Karpas-422 (cell line): ENCODE results near the gene PVR. TPM values are rescaled to one million over a fixed set of nuclear protein-coding genes. Genes with fewer than 3 reads are reported as not detected.

Source experiments
- DNase-seq: peaks from one replicate; pipeline ENCODE4 v3.0.0-alpha.2; 2015
- H2AFZ ChIP-seq: fragments of 200-600 bp; sonication (generic); 2 replicates; pipeline ENCODE4 v1.6.1; 2014; ENCODE audit warnings: antibody characterized with exemption, low read length, mixed read lengths
- H3K27ac ChIP-seq: fragments of 200-600 bp; sonication (generic); 2 replicates; pipeline ENCODE4 v1.5.1; 2014; ENCODE audit warnings: mild to moderate bottlenecking, low read length, moderate library complexity
- H3K27me3 ChIP-seq: fragments of 200-600 bp; sonication (generic); 2 replicates; pipeline ENCODE4 v1.6.1; 2014; ENCODE audit warnings: low read length, mixed read lengths
- H3K36me3 ChIP-seq: fragments of 200-600 bp; sonication (generic); 2 replicates; pipeline ENCODE4 v1.6.1; 2014; ENCODE audit warnings: low read length, mixed read lengths; ENCODE audit not compliant: insufficient read depth
- H3K4me1 ChIP-seq: fragments of 200-600 bp; sonication (generic); 2 replicates; pipeline ENCODE4 v1.6.1; 2014; ENCODE audit warnings: mild to moderate bottlenecking, low read length, mixed read lengths
- H3K4me2 ChIP-seq: fragments of 200-600 bp; sonication (generic); 2 replicates; pipeline ENCODE4 v1.6.1; 2014; ENCODE audit warnings: low read length, low read depth, mild to moderate bottlenecking; ENCODE audit not compliant: poor library complexity, severe bottlenecking
- H3K4me3 ChIP-seq: fragments of 200-600 bp; sonication (generic); 2 replicates; pipeline ENCODE4 v1.5.1; 2014; ENCODE audit warnings: mild to moderate bottlenecking, antibody characterized with exemption, low read length, mixed read lengths
- H3K79me2 ChIP-seq: fragments of 200-600 bp; sonication (generic); 2 replicates; pipeline ENCODE4 v1.6.1; 2014; ENCODE audit warnings: mild to moderate bottlenecking, low read length, mixed read lengths
- H3K9ac ChIP-seq: fragments of 200-600 bp; sonication (generic); 2 replicates; pipeline ENCODE4 v1.6.0; 2014; ENCODE audit warnings: low read length
- H3K9me2 ChIP-seq: fragments of 200-600 bp; sonication (generic), shearing (Covaris generic); replicated peaks from 2 replicates; pipeline ENCODE4 v1.6.0; 2014; ENCODE audit warnings: mild to moderate bottlenecking, low read length, moderate library complexity; ENCODE audit not compliant: insufficient read depth
- H3K9me3 ChIP-seq: fragments of 300-700, 200-600 bp; sonication (generic); 2 replicates; pipeline ENCODE4 v1.6.1; 2014; ENCODE audit warnings: low read length, mixed read lengths
- H4K20me1 ChIP-seq: fragments of 200-600 bp; sonication (generic); 2 replicates; pipeline ENCODE4 v1.6.1; 2014; ENCODE audit warnings: mild to moderate bottlenecking, antibody characterized with exemption, low read length, low read depth; ENCODE audit not compliant: insufficient read depth
- total RNA-seq: library from RNA; depleted of rRNA; stranded (reverse); fragments of >200 nt; shearing (Covaris generic); gene quantifications from 2 replicates; pipeline ENCODE4 v1.2.3, GENCODE V29; 2014; ENCODE audit warnings: low replicate concordance; rRNA removed

Gene PVR, protein sequence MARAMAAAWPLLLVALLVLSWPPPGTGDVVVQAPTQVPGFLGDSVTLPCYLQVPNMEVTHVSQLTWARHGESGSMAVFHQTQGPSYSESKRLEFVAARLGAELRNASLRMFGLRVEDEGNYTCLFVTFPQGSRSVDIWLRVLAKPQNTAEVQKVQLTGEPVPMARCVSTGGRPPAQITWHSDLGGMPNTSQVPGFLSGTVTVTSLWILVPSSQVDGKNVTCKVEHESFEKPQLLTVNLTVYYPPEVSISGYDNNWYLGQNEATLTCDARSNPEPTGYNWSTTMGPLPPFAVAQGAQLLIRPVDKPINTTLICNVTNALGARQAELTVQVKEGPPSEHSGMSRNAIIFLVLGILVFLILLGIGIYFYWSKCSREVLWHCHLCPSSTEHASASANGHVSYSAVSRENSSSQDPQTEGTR
- total RNA-seq: not detected in 2 replicates

DNA sequence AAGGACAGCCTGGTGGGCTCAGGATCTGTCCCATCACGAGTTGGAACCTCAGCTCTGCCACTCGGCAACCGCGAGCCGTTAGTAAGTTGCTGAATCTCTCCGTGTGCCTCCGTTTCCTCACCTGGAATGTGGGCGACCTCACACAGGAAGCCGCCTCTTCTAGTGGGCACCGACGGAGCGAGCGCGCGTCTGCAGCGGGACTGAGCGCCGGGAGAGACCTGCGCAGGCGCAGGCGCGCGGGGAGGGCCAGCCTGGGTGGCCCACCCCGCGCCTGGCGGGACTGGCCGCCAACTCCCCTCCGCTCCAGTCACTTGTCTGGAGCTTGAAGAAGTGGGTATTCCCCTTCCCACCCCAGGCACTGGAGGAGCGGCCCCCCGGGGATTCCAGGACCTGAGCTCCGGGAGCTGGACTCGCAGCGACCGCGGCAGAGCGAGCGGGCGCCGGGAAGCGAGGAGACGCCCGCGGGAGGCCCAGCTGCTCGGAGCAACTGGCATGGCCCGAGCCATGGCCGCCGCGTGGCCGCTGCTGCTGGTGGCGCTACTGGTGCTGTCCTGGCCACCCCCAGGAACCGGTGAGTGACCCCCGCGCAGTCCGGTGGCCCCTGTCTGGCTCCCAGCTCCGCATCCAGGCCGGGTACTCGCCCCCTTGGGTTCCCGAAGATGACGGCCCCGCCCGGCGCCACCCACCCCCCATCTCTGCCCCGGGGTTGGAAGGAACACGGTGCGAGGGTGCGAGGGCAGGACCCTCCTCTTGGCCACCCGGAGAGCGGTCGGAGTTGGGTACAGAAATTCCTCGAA, at the start of gene PVR:
Gene PVR (plus strand): TSS at position 306 of the 797 bp plus-strand sequence. CDS start 187 bp downstream, at position 493.
- Histone ChIP-seq H3K4me2 (no peak within 1 kb of the TSS), H3K27ac (no peak within 1 kb of the TSS), H2AFZ (no peak within 1 kb of the TSS), H3K9me3 (no peaks in the 10 kb centered on the region), H3K4me1 (no peaks in the 10 kb centered on the region), H3K27me3 (no peaks in the 10 kb centered on the region), H3K9me2 (no peaks in the 10 kb centered on the region), H4K20me1 (no peaks in the 10 kb centered on the region), H3K36me3 (no peaks in the 10 kb centered on the region), H3K9ac (no peak within 1 kb of the TSS), H3K79me2 (no peaks in the 10 kb centered on the region), H3K4me3 (no peak within 1 kb of the TSS)
- DNase-seq: no peak

DNA sequence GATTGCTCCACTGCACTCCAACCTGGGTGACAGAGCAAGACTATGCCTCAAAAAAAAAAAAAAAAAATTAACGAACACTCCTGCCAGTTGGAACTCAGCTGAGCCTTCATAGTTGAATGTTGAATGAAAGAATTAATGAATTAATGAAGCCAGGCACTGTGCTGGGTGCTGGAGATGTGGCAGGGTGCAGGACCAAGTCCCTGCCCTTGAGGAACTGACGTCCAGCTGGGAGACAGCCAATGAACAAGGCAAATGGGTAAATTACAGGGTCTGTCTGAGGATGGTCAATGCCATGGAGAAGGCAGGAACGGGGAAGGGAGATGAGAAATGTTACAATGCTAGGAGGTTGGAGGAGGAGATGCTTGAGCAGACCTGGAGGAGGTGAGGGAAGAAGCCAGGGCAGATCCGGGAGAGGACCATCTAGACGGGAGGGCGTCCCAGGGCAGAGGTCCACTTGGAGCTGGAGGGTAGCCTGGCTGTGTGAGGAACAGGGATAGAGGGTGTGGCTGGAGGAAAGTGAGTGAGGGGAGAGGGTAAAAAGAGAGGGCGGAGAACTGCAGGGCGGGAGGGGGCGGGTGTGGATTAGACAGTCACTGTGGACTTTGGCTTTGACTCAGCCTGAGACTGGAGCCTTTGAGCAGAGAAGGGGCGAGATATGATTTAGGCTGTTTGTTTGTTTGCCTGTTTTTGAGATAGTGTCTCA, 47.1 kb upstream of the PVR start:
- no peaks in the 10 kb centered on the region for H3K9me2 ChIP-seq
- no peak overlapping the region for H3K9ac ChIP-seq
- no peaks in the 10 kb centered on the region for H3K4me1 ChIP-seq
- no peak overlapping the region for H3K4me3 ChIP-seq
- no peaks in the 10 kb centered on the region for H3K79me2 ChIP-seq
- H4K20me1 ChIP-seq: no peaks in the 10 kb centered on the region
- no peaks in the 10 kb centered on the region for H3K36me3 ChIP-seq
- no peak overlapping the region for H3K27ac ChIP-seq
- no peaks in the 10 kb centered on the region for H3K27me3 ChIP-seq
- H2AFZ ChIP-seq: no peak overlapping the region
- H3K4me2 ChIP-seq: no peak overlapping the region
- DNase-seq: no peak
- no peaks in the 10 kb centered on the region for H3K9me3 ChIP-seq

DNA sequence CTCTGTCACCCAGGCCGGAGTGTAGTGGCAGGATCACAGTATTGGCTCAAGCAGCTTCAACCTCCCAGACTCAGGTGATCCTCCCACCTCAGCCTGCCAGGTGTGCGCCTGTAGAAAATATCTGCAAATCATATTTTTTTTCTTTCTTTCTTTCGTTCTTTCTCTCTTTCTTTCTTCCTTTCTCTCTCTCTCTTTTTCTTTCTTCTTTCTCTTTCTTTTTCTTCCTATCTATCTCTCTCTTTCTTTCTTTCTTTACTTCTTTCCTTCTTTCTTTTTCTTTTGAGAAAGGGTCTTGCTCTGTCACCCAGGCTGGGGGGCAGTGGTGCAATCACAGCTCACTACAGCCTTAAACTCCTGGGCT, 46.6 kb upstream of the PVR start:
- Histone ChIP-seq H3K4me3 (no peak overlapping the region), H3K4me1 (no peaks in the 10 kb centered on the region), H3K9me3 (no peaks in the 10 kb centered on the region), H3K9me2 (no peaks in the 10 kb centered on the region), H3K27ac (no peak overlapping the region), H3K36me3 (no peaks in the 10 kb centered on the region), H4K20me1 (no peaks in the 10 kb centered on the region), H3K9ac (no peak overlapping the region), H3K27me3 (no peaks in the 10 kb centered on the region), H3K79me2 (no peaks in the 10 kb centered on the region), H3K4me2 (no peak overlapping the region), H2AFZ (no peak overlapping the region)
- DNase-seq: no peak

DNA sequence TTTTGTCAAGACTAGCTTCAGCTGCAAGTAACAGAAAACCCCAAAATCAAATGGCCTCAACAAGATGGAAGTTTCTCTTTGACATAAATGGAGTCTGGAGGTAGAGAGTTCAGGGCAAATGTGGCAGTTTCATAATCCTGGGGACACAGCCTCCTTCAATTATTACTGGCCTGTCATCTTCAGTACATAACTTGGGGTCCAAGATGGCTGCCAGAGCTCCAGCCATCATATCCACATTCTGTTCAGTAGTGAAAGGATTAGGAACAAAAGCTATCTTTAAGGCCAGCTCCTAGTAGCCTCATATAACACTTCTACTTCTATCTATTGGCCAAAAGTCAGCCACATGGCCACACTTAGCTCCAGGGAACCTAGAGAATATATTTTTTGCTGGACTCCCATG, 45.4 kb upstream of the PVR start:
- Histone ChIP-seq H3K36me3 (no peaks in the 10 kb centered on the region), H3K9ac (no peak overlapping the region), H3K9me3 (no peaks in the 10 kb centered on the region), H3K4me1 (no peaks in the 10 kb centered on the region), H2AFZ (no peak overlapping the region), H3K27me3 (no peaks in the 10 kb centered on the region), H3K79me2 (no peaks in the 10 kb centered on the region), H3K4me2 (no peak overlapping the region), H3K9me2 (no peaks in the 10 kb centered on the region), H3K27ac (no peak overlapping the region), H4K20me1 (no peaks in the 10 kb centered on the region), H3K4me3 (no peak overlapping the region)
- DNase-seq: no peak

DNA sequence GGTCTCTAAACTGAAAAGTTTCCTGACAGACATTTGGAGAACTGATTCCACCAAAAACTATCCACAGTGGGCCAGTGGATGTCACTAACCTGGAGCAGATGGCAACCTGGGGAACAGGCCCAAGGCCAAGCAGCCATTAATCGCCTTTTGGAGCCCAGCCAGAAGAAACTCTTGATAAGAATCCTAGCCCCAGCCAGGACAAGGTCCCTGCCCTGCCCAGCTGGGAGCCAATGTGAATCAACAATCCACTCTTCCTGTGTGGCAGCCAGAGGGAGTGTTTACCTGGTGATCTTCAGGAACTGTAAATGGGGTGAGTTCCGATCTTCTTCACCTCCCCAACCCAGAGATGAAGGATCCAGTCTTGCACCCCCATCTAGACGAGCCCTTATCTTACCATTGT, 44.8 kb upstream of the PVR start:
- Histone ChIP-seq H3K36me3 (no peaks in the 10 kb centered on the region), H2AFZ (no peak overlapping the region), H3K27me3 (no peaks in the 10 kb centered on the region), H3K4me2 (no peak overlapping the region), H3K9ac (no peak overlapping the region), H3K4me3 (no peak overlapping the region), H4K20me1 (no peaks in the 10 kb centered on the region), H3K79me2 (no peaks in the 10 kb centered on the region), H3K9me2 (no peaks in the 10 kb centered on the region), H3K27ac (no peak overlapping the region), H3K4me1 (no peaks in the 10 kb centered on the region), H3K9me3 (no peaks in the 10 kb centered on the region)
- DNase-seq: no peak

DNA sequence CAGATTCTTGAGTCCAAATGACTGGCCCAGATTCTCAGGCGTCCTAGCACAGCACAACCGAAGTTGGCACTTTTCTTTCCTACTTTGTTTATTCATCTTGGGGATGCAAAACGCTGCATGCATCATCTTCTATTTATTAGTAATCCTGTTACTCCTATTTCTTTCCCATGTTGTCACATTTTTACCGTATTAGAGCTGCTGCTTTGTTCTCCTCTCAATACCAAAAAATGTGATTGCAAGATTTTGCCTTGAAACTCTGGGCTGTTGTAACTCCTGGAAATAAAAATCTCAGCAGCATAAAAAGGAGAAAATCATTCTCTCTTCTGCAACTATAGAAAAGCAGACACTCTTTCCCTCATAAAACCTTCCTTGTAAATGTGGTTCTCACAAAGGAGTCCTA, 43.2 kb upstream of the PVR start:
- Histone ChIP-seq H3K4me1 (no peaks in the 10 kb centered on the region), H3K36me3 (no peaks in the 10 kb centered on the region), H3K9ac (no peak overlapping the region), H2AFZ (no peak overlapping the region), H3K27ac (no peak overlapping the region), H3K9me2 (no peaks in the 10 kb centered on the region), H3K27me3 (no peaks in the 10 kb centered on the region), H3K79me2 (no peaks in the 10 kb centered on the region), H3K4me3 (no peak overlapping the region), H4K20me1 (no peaks in the 10 kb centered on the region), H3K9me3 (no peaks in the 10 kb centered on the region), H3K4me2 (no peak overlapping the region)
- no peak for DNase-seq

DNA sequence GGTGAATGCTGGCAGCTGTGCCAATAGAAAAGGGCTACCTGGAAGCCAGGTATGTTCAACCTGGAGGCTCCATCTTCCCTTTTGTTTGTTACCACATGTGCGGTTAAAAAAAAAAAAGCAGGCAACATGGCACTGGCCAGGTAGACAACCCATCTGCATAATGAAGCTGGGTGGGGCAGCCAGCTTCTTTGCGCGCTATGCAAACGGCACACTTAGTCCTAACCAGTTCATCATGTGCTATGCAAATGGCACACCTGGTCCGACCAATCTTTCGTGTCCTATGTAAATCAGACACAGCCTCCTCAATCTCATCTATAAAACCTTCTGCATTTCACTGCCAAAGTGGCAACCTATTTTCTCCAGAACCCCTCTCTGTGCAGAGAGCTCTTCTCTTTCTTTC, 41.6 kb upstream of the PVR start:
- Histone ChIP-seq H2AFZ (no peak overlapping the region), H3K27ac (no peak overlapping the region), H3K9ac (no peak overlapping the region), H3K27me3 (no peaks in the 10 kb centered on the region), H3K79me2 (no peaks in the 10 kb centered on the region), H3K4me1 (no peaks in the 10 kb centered on the region), H3K9me3 (no peaks in the 10 kb centered on the region), H3K9me2 (no peaks in the 10 kb centered on the region), H3K4me2 (no peak overlapping the region), H3K36me3 (no peaks in the 10 kb centered on the region), H3K4me3 (no peak overlapping the region), H4K20me1 (no peaks in the 10 kb centered on the region)
- no peak for DNase-seq
